H9 (cell line): Measurements from ENCODE around the gene SNRNP40. TPM values are rescaled to one million over a fixed set of nuclear protein-coding genes. Genes with fewer than 3 reads are reported as not detected.

Experiments used
- DNase-seq: peaks from one replicate; pipeline ENCODE4 v3.0.0-alpha.2; 2017
- H2AFZ ChIP-seq: one replicate; pipeline ENCODE4 v1.6.1; 2013; ENCODE audit warnings: mild to moderate bottlenecking, low read length, control low read depth, moderate library complexity
- H2AK5ac ChIP-seq: 2 replicates; pipeline ENCODE4 v1.6.1; 2013; ENCODE audit warnings: low read length, control low read depth, mixed read lengths; ENCODE audit not compliant: insufficient read length
- H2BK120ac ChIP-seq: one replicate; pipeline ENCODE4 v1.6.1; 2013; ENCODE audit warnings: low read depth, mild to moderate bottlenecking, low read length, control low read depth, inconsistent platforms; ENCODE audit not compliant: poor library complexity, severe bottlenecking
- H2BK12ac ChIP-seq: 2 replicates; pipeline ENCODE4 v1.6.1; 2013; ENCODE audit warnings: low read length, control low read depth, mixed read lengths, low read depth; ENCODE audit not compliant: insufficient read length
- H2BK15ac ChIP-seq: 2 replicates; pipeline ENCODE4 v1.6.1; 2013; ENCODE audit warnings: low read depth, low read length, control low read depth
- H2BK20ac ChIP-seq: one replicate; pipeline ENCODE4 v1.6.1; 2013; ENCODE audit warnings: low read depth, mild to moderate bottlenecking, low read length, control low read depth, inconsistent platforms; ENCODE audit not compliant: poor library complexity, severe bottlenecking
- H2BK5ac ChIP-seq: 2 replicates; pipeline ENCODE4 v1.6.1; 2013; ENCODE audit warnings: low read length, control low read depth, mixed read lengths; ENCODE audit not compliant: insufficient read length
- H3K14ac ChIP-seq: 2 replicates; pipeline ENCODE4 v1.6.1; 2013; ENCODE audit warnings: low read length, control low read depth; ENCODE audit not compliant: insufficient read depth
- H3K18ac ChIP-seq: 2 replicates; pipeline ENCODE4 v1.6.1; 2013; ENCODE audit warnings: low read depth, mild to moderate bottlenecking, mixed read lengths, low read length, control low read depth; ENCODE audit not compliant: insufficient read length
- H3K23ac ChIP-seq: 2 replicates; pipeline ENCODE4 v1.6.1; 2013; ENCODE audit warnings: low read length, control low read depth, mixed read lengths, low read depth; ENCODE audit not compliant: insufficient read length
- H3K23me2 ChIP-seq: 2 replicates; pipeline ENCODE4 v1.6.1; 2013; ENCODE audit warnings: low read depth, mild to moderate bottlenecking, mixed read lengths, low read length, control low read depth; ENCODE audit not compliant: insufficient read length, poor library complexity, severe bottlenecking
- H3K27ac ChIP-seq: 2 replicates; pipeline ENCODE4 v1.5.1; 2013; ENCODE audit warnings: low read length, control low read depth, mixed read lengths, low read depth; ENCODE audit not compliant: insufficient read length
- H3K27me3 ChIP-seq: 2 replicates; pipeline ENCODE4 v1.6.1; 2013; ENCODE audit warnings: low read length, control low read depth, inconsistent platforms; ENCODE audit not compliant: insufficient read depth
- H3K4ac ChIP-seq: 2 replicates; pipeline ENCODE4 v1.6.1; 2013; ENCODE audit warnings: low read depth, mild to moderate bottlenecking, control low read depth, inconsistent platforms, low read length, moderate library complexity
- H3K4me1 ChIP-seq: 2 replicates; pipeline ENCODE4 v1.6.1; 2013; ENCODE audit warnings: low read length, control low read depth, inconsistent platforms; ENCODE audit not compliant: insufficient read depth
- H3K4me2 ChIP-seq: 2 replicates; pipeline ENCODE4 v1.6.1; 2013; ENCODE audit warnings: low read length, control low read depth, mixed read lengths; ENCODE audit not compliant: insufficient read length, insufficient read depth
- H3K56ac ChIP-seq: 2 replicates; pipeline ENCODE4 v1.6.1; 2013; ENCODE audit warnings: low read depth, mild to moderate bottlenecking, mixed read lengths, low read length, control low read depth; ENCODE audit not compliant: insufficient read length
- H3K79me1 ChIP-seq: 2 replicates; pipeline ENCODE4 v1.6.1; 2013; ENCODE audit warnings: low read depth, mild to moderate bottlenecking, moderate library complexity, low read length, control low read depth, inconsistent platforms; ENCODE audit not compliant: insufficient read depth, poor library complexity, severe bottlenecking
- H3K79me2 ChIP-seq: 2 replicates; pipeline ENCODE4 v1.6.1; 2013; ENCODE audit warnings: low read length, control low read depth, inconsistent platforms; ENCODE audit not compliant: insufficient read depth
- H3K9ac ChIP-seq: 2 replicates; pipeline ENCODE4 v1.6.1; 2013; ENCODE audit warnings: low read length, control low read depth, mixed read lengths; ENCODE audit not compliant: insufficient read length; ENCODE audit errors: extremely low read depth
- H3K9me3 ChIP-seq: one replicate; pipeline ENCODE4 v1.6.1; 2013; ENCODE audit warnings: low read depth, low read length, inconsistent platforms; ENCODE audit not compliant: control insufficient read depth
- H3T11ph ChIP-seq: one replicate; pipeline ENCODE4 v1.6.1; 2013; ENCODE audit warnings: mild to moderate bottlenecking, low read length, control low read depth, inconsistent platforms
- H4K20me1 ChIP-seq: one replicate; pipeline ENCODE4 v1.6.1; 2013; ENCODE audit not compliant: control insufficient read depth, insufficient read length, insufficient read depth
- H4K5ac ChIP-seq: 2 replicates; pipeline ENCODE4 v1.6.1; 2013; ENCODE audit warnings: low read depth, mild to moderate bottlenecking, mixed read lengths, low read length, control low read depth; ENCODE audit not compliant: insufficient read length
- H4K8ac ChIP-seq: replicated peaks from 2 replicates; pipeline ENCODE4 v1.6.1; 2013; ENCODE audit warnings: low read length, control low read depth, mixed read lengths, low read depth; ENCODE audit not compliant: insufficient read length
- H4K91ac ChIP-seq: 2 replicates; pipeline ENCODE4 v1.6.1; 2013; ENCODE audit warnings: low read depth, mild to moderate bottlenecking, moderate library complexity, mixed read lengths, low read length, control low read depth; ENCODE audit not compliant: insufficient read length
- H3K27ac Mint-ChIP-seq, 3 experiments: 2 replicates in 2 of 3; 3 replicates in 1 of 3; pipeline ENCODE4 v1.8.0; 2020 to 2021; ENCODE audit warnings: mixed read lengths in 3 of 3, mild to moderate bottlenecking in 1 of 3, moderate library complexity in 1 of 3
- H3K27me3 Mint-ChIP-seq: 2 replicates; pipeline ENCODE4 v1.8.0; 2021; ENCODE audit warnings: low read depth, mild to moderate bottlenecking, moderate library complexity, mixed read lengths
- H3K36me3 Mint-ChIP-seq, 3 experiments: 2 replicates in 2 of 3; 3 replicates in 1 of 3; pipeline ENCODE4 v1.8.0; 2020 to 2021; ENCODE audit warnings: low read depth in 3 of 3, mixed read lengths in 3 of 3; ENCODE audit not compliant: insufficient read depth in 1 of 3
- H3K4me1 Mint-ChIP-seq, 2 experiments: 2 replicates each; pipeline ENCODE4 v1.8.0; 2020; ENCODE audit warnings: mixed read lengths in 2 of 2
- H3K4me3 Mint-ChIP-seq, 2 experiments: 2 replicates in 1 of 2; 3 replicates in 1 of 2; pipeline ENCODE4 v1.8.0; 2020 to 2021; ENCODE audit warnings: mild to moderate bottlenecking in 2 of 2, mixed read lengths in 2 of 2, moderate library complexity in 1 of 2
- H3K9me3 Mint-ChIP-seq, 2 experiments: 2 replicates in 1 of 2; 3 replicates in 1 of 2; pipeline ENCODE4 v1.8.0; 2020; ENCODE audit warnings: mild to moderate bottlenecking in 2 of 2, mixed read lengths in 2 of 2, moderate library complexity in 1 of 2
- CTCF ChIP-seq: fragments of 200-600 bp; sonication (generic); conservative IDR thresholded peaks from 3 replicates; pipeline ENCODE4 v1.8.0; 2021; ENCODE audit warnings: antibody characterized with exemption, mild to moderate bottlenecking
- WGBS: extraction: QIAGEN DNeasy Blood & Tissue Kit; methylation state at CpG from one replicate; pipeline ENCODE4 v1.1.7; 2013; ENCODE audit warnings: missing lambda C conversion rate, low lambda C conversion rate, mixed read lengths; ENCODE audit not compliant: insufficient read length; ENCODE audit errors: extremely low coverage; 5-methylcytosine and 5-hydroxymethylcytosine counted together
- total RNA-seq: library from RNA; stranded (reverse); gene quantifications from 2 replicates; pipeline ENCODE4 v1.2.1, GENCODE V29; 2021

SNRNP40 gene
- total RNA-seq, 1 experiment from 2014 or later, result 132 TPM

DNA sequence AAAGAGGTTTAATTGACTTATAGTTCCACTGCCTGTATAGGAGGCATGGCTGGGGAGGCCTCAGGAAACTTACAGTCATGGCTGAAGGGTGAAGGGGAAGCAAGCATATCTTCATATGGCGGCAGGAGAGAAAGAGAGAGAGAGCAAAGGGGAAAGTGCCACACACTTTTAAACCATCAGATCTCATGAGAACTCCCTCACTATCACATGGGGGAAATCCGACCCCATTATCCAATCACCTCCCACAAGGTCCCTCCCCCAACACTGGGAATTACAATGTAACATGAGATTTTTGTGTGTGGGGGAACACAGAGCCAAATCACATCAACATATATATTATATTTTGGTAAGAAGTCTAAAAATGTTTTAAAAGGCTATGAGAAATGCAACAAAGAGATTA lies 49.0 kb upstream of the SNRNP40 start:
- Histone ChIP-seq H3K4ac (no peak overlapping the region), H2AFZ (no peak overlapping the region), H4K8ac (no peak overlapping the region), H3K23me2 (no peaks in the 10 kb centered on the region), H3K79me2 (no peaks in the 10 kb centered on the region), H3K23ac (no peak overlapping the region), H3K27ac (no peak overlapping the region), H3K9me3 (no peaks in the 10 kb centered on the region), H3K4me2 (no peak overlapping the region), H3T11ph (no peak overlapping the region), H3K18ac (no peak overlapping the region), H3K56ac (no peak overlapping the region), H2BK15ac (no peak overlapping the region), H3K9ac (no peak overlapping the region), H4K91ac (no peak overlapping the region), H3K79me1 (no peaks in the 10 kb centered on the region), H2BK20ac (no peak overlapping the region), H2BK12ac (no peak overlapping the region), H3K14ac (no peak overlapping the region), H2AK5ac (no peak overlapping the region), H3K27me3 (no peaks in the 10 kb centered on the region), H4K20me1 (no peaks in the 10 kb centered on the region), H3K4me1 (no peaks in the 10 kb centered on the region), H2BK5ac (no peak overlapping the region), H2BK120ac (no peak overlapping the region), H4K5ac (no peak overlapping the region)
- Mint-ChIP-seq H3K9me3 (no peaks in the 10 kb centered on the region), H3K36me3 (peaks cover 0 to 31% (median 18%) of the 10 kb centered on the region in 3 experiments; a peak in 6 of 7 replicates), H3K4me3 (no peak overlapping the region), H3K27me3 (no peaks in the 10 kb centered on the region), H3K27ac (peak overlapping the region in 2 of 3 experiments; percentile 8 to 45; a peak in 3 of 7 replicates), H3K4me1 (peaks cover 2 to 7% of the 10 kb centered on the region in 2 experiments; a peak in 3 of 4 replicates)
- no peak for DNase-seq
- no CpG with 5 or more reads among the region's 2 CpGs for WGBS
- TF ChIP-seq CTCF, result no peak
